ENCODE data around the gene NDP. TPM values are rescaled to one million over a fixed set of nuclear protein-coding genes. Genes with fewer than 3 reads are reported as not detected.
A peak's percentile ranks its signal among the peaks of the same experiment; 100 is the strongest.

The NDP gene
- total RNA-seq, 2 experiments from 2014 or later: not detected

- H3K27me3 Mint-ChIP-seq: no peaks in the 10 kb centered on the region
- ATAC-seq (ENCODE audit: low read depth) (no peak), DNase-seq (no peak)
- H3K4me1 Mint-ChIP-seq: no peaks in the 10 kb centered on the region
- POLR2A ChIA-PET: no interaction called here
- H3K27ac Mint-ChIP-seq: no peak overlapping the region
- no peak overlapping the region for H3K4me3 Mint-ChIP-seq
- H3K36me3 Mint-ChIP-seq: no peaks in the 10 kb centered on the region
- no peaks in the 10 kb centered on the region for H3K9me3 Mint-ChIP-seq
These were observed 12.9 kb upstream of the NDP start for GRCh38 chrX:43986083-43986482.

- ATAC-seq (ENCODE audit: low read depth): no peak
These were observed 12.3 kb upstream of the NDP start for GRCh38 chrX:43985511-43985910.

DNA sequence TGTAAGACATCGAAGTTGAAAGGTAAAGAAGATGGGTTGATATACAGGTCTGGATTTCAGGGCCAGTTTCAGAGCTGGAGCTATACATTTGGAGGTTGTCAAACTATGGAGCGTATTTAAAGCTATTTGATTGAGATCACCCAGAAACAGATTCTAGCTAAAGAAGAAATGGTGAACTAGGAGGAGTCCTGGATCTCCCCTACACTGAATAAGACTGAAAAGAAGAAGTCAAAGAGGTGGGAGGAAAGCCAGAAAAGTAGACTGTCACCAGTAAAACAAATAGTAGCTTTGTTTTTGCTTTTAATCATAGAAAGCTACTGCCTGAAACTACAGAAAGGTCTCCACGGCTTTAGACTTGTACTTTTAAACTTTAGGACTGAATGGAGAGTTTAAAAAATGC, 5.0 kb upstream of the NDP start:
- POLR2A ChIA-PET: no interaction called here
- ATAC-seq (ENCODE audit: low read depth) (no peak), DNase-seq (no peak)
- H3K27ac Mint-ChIP-seq: no peak overlapping the region
- no peak overlapping the region for H3K4me3 Mint-ChIP-seq
- H3K36me3 Mint-ChIP-seq: no peaks in the 10 kb centered on the region
- peaks cover 7% of the 10 kb centered on the region for H3K4me1 Mint-ChIP-seq
- peaks cover 14% of the 10 kb centered on the region for H3K27me3 Mint-ChIP-seq
- H3K9me3 Mint-ChIP-seq: peaks cover 3% of the 10 kb centered on the region

More at GRCh38 chrX:43985511-43985910, 12.3 kb upstream of the NDP start:
- no peaks in the 10 kb centered on the region for H3K4me1 Mint-ChIP-seq
- H3K27me3 Mint-ChIP-seq: no peaks in the 10 kb centered on the region
- POLR2A ChIA-PET: no interaction called here
- H3K36me3 Mint-ChIP-seq: no peaks in the 10 kb centered on the region
- DNase-seq: no peak
- H3K27ac Mint-ChIP-seq: no peak overlapping the region
- no peaks in the 10 kb centered on the region for H3K9me3 Mint-ChIP-seq
- no peak overlapping the region for H3K4me3 Mint-ChIP-seq

- Mint-ChIP-seq H3K9me3 (peaks cover 3% of the 10 kb centered on the region), H3K36me3 (no peaks in the 10 kb centered on the region), H3K27ac (no peak overlapping the region), H3K27me3 (peaks cover 14% of the 10 kb centered on the region), H3K4me3 (no peak overlapping the region), H3K4me1 (peaks cover 7% of the 10 kb centered on the region)
- POLR2A ChIA-PET: no interaction called here
- DNase-seq (no peak), ATAC-seq (ENCODE audit: low read depth) (no peak)
These were observed 3.0 kb upstream of the NDP start for GRCh38 chrX:43976205-43976604.

- POLR2A ChIA-PET: no interaction called here
- no peak overlapping the region for H3K4me3 Mint-ChIP-seq
- peaks cover 7% of the 10 kb centered on the region for H3K4me1 Mint-ChIP-seq
- H3K36me3 Mint-ChIP-seq: no peaks in the 10 kb centered on the region
- no peak overlapping the region for H3K27ac Mint-ChIP-seq
- H3K27me3 Mint-ChIP-seq: peaks cover 14% of the 10 kb centered on the region
- ATAC-seq (ENCODE audit: low read depth): no peak
- H3K9me3 Mint-ChIP-seq: peaks cover 3% of the 10 kb centered on the region
- no peak for DNase-seq
These were observed 2.6 kb upstream of the NDP start for GRCh38 chrX:43975796-43976195.

DNA sequence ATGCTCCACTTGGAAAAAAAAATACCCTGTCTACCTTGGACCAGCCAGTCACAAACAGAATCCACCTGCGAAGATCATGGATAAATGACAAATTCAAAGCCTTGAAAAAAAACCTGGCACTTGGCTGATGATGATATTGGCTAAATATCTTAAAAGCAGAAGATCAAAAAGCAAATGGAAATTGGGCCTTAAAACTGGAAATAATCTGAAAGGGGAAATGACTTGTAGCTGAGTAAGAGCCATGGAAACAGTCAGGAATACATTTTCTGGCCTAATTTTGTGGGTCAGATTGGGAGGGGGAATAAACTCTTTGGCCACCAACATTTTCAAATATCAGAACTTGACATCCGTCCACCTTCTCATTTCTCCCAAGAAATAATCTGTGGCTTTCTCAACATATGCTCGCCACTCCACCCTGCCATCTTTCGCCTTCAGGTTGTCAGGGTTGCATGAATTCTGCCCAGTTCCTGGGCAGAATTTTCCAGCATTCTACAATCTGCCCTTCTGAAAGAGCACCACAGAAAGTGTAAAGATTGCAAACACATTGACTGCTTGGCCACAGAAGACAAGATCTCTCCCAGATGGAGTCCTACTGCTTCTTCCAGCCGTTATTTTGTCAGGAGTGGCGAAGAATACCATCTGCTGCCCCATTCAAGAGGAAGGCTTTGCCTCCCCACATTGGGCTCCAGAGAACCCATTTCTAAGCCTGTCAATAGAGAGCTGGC, 1.7 kb upstream of the NDP start:
- POLR2A ChIA-PET: no interaction called here
- ATAC-seq (ENCODE audit: low read depth) (no peak), DNase-seq (no peak)
- Mint-ChIP-seq H3K36me3 (no peaks in the 10 kb centered on the region), H3K27me3 (peaks cover 14% of the 10 kb centered on the region), H3K9me3 (peaks cover 3% of the 10 kb centered on the region), H3K4me3 (no peak overlapping the region), H3K27ac (no peak overlapping the region), H3K4me1 (peaks cover 7% of the 10 kb centered on the region)

DNA sequence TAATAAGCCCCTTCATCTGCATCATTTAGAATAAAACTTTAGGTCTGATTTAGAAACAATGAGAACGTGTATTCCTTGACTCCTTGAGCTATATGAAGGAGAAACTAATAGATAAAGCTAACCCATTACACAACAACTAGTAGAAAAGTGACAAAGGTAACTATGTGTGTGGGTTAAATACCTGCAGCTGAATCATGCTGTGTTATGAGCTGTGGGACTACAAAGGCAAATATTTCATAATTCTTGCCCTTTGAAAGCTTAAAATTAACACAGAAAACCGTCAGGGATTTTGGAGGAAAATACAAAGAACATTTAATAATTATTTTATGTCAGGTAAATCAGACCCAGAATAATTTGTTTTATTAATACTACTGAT, 898 bp upstream of the NDP start:
- POLR2A ChIA-PET: no interaction called here
- Mint-ChIP-seq H3K27ac (no peak overlapping the region), H3K4me3 (peak overlapping the region; percentile 74), H3K4me1 (peaks cover 7% of the 10 kb centered on the region), H3K9me3 (peaks cover 3% of the 10 kb centered on the region), H3K27me3 (peaks cover 14% of the 10 kb centered on the region), H3K36me3 (no peaks in the 10 kb centered on the region)
- DNase-seq (no peak), ATAC-seq (ENCODE audit: low read depth) (no peak)

- Mint-ChIP-seq H3K27ac (no peak overlapping the region), H3K9me3 (peaks cover 3% of the 10 kb centered on the region), H3K4me3 (no peak overlapping the region), H3K36me3 (no peaks in the 10 kb centered on the region), H3K4me1 (peaks cover 7% of the 10 kb centered on the region), H3K27me3 (peaks cover 12% of the 10 kb centered on the region)
- DNase-seq: no peak
- ATAC-seq (ENCODE audit: low read depth): no peak
- POLR2A ChIA-PET: no interaction called here
These were observed 926 bp downstream of the NDP start for GRCh38 chrX:43971966-43972961.

DNA sequence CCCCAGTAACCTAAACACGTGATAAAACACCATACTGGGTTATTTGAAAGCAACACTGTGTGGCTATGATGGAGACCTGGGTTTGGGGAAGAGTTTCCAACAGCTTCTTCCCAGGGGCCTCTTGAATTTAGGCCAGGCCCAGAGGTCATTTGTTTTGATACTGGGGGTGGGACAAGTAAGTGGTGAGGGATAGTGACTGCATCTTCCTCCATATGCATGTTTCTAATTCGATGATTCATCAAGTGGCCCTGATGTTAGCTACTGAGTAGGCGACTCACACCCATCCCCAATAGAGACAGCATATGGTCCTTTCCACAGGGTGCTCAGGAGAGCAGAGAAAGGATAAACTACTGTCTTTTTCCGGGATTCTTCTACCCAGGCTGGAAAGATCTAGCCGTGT, 2.7 kb downstream of the NDP start:
- POLR2A ChIA-PET: interaction anchor here (0.5 kb wide), 1 partner anchor 65 kb away, joined by 4 read pairs; no protein-coding TSS in a partner anchor
- no peak overlapping the region for H3K4me3 Mint-ChIP-seq
- H3K9me3 Mint-ChIP-seq: no peaks in the 10 kb centered on the region
- ATAC-seq (ENCODE audit: low read depth) (no peak), DNase-seq (no peak)
- no peaks in the 10 kb centered on the region for H3K36me3 Mint-ChIP-seq
- H3K4me1 Mint-ChIP-seq: peaks cover 7% of the 10 kb centered on the region
- no peak overlapping the region for H3K27ac Mint-ChIP-seq
- peaks cover 12% of the 10 kb centered on the region for H3K27me3 Mint-ChIP-seq

- H3K4me1 Mint-ChIP-seq: peaks cover 7% of the 10 kb centered on the region
- no peak for ATAC-seq (ENCODE audit: low read depth)
- no peak for DNase-seq
- no peaks in the 10 kb centered on the region for H3K9me3 Mint-ChIP-seq
- no peak overlapping the region for H3K27ac Mint-ChIP-seq
- POLR2A ChIA-PET: interaction anchor here (0.5 kb wide), 1 partner anchor 65 kb away, joined by 4 read pairs; no protein-coding TSS in a partner anchor
- H3K36me3 Mint-ChIP-seq: no peaks in the 10 kb centered on the region
- no peak overlapping the region for H3K4me3 Mint-ChIP-seq
- H3K27me3 Mint-ChIP-seq: peaks cover 6% of the 10 kb centered on the region
These were observed 3.4 kb downstream of the NDP start for GRCh38 chrX:43969504-43970501.

DNA sequence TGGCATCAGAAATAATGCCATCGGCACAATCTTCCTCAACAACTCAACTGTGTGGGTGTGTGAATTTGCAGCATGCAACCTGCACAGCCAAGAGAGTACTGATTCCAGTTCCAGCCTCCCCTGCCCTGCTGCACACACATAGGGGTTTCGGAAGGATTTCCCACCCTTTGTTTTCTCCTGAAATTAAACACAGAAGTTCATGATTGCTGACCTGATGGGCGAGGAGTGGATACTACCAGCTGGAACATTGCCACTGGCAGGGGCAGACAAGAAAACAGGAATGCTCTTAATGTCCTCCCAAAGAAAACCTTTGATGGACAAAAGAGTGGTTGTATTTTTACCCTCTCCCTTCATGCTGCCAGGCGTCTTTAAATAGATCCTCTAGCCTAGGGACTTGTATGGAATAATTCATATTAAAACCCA, 4.8 kb downstream of the NDP start:
- Mint-ChIP-seq H3K27ac (no peak overlapping the region), H3K36me3 (no peaks in the 10 kb centered on the region), H3K9me3 (no peaks in the 10 kb centered on the region), H3K4me3 (no peak overlapping the region), H3K27me3 (no peaks in the 10 kb centered on the region), H3K4me1 (peaks cover 1% of the 10 kb centered on the region)
- POLR2A ChIA-PET: no interaction called here
- DNase-seq: no peak
- no peak for ATAC-seq (ENCODE audit: low read depth)

GRCh38 chrX:43964936-43965335, 8.3 kb downstream of the NDP start:
- POLR2A ChIA-PET: no interaction called here
- Mint-ChIP-seq H3K9me3 (peaks cover 1% of the 10 kb centered on the region), H3K27me3 (no peaks in the 10 kb centered on the region), H3K4me3 (no peak overlapping the region), H3K36me3 (no peaks in the 10 kb centered on the region), H3K27ac (no peak overlapping the region), H3K4me1 (no peaks in the 10 kb centered on the region)
- ATAC-seq (ENCODE audit: low read depth): no peak
- no peak for DNase-seq

GRCh38 chrX:43963726-43964125, 9.5 kb downstream of the NDP start:
- Mint-ChIP-seq H3K27ac (no peak overlapping the region), H3K4me3 (no peak overlapping the region), H3K9me3 (peaks cover 1% of the 10 kb centered on the region), H3K36me3 (no peaks in the 10 kb centered on the region), H3K27me3 (no peaks in the 10 kb centered on the region), H3K4me1 (peaks cover under 1% of the 10 kb centered on the region)
- POLR2A ChIA-PET: no interaction called here
- DNase-seq (no peak), ATAC-seq (ENCODE audit: low read depth) (no peak)

All from activated naive CD8-positive, alpha-beta T cell treated with anti-CD3 and anti-CD28 coated beads, Interleukin-2, amount 10 ng/mL, durations not matched to agents 7 days and 5 days (primary cell).